Measurements from ENCODE around the gene ZNF878.
"Not testable (repeated sequence)": the region's sequence is repeated elsewhere in the genome, so short reads cannot be mapped to it uniquely, and the experiment has no call there.

Gene ZNF878

GRCh38 chr19:12092065-12092867, 39.5 kb upstream of the ZNF878 start:
- DNase-seq: peak; percentile 78
- Histone ChIP-seq H3K36me3 (peaks cover 4% of the 10 kb centered on the region; the same call in 1 of the 2 replicates), H3K4me3 (ENCODE audit: low read depth, low read length) (peak overlapping the region; percentile 67), H3K9me3 (no peaks in the 10 kb centered on the region; the same call in 1 of the 2 replicates), H3K4me1 (no peaks in the 10 kb centered on the region), H3K27me3 (no peaks in the 10 kb centered on the region)
- no peak for TF ChIP-seq CTCF (IDR thresholded peaks at IDR 0.05; ENCODE audit: low read depth, low read length)

GRCh38 chr19:12090807-12091206, 38.0 kb upstream of the ZNF878 start:
- Histone ChIP-seq H3K27me3 (no peaks in the 10 kb centered on the region), H3K9me3 (no peaks in the 10 kb centered on the region; the same call in 1 of the 2 replicates), H3K4me3 (ENCODE audit: low read depth, low read length) (no peak overlapping the region), H3K4me1 (no peaks in the 10 kb centered on the region), H3K36me3 (peaks cover 4% of the 10 kb centered on the region; the same call in 1 of the 2 replicates)
- peak; percentile 58 for DNase-seq
- peak; percentile 68 for TF ChIP-seq CTCF (IDR thresholded peaks at IDR 0.05; ENCODE audit: low read depth, low read length)

GRCh38 chr19:12085074-12085818, 32.5 kb upstream of the ZNF878 start:
- no peak for DNase-seq
- Histone ChIP-seq H3K4me1 (no peaks in the 10 kb centered on the region), H3K9me3 (no peaks in the 10 kb centered on the region; the same call in none of the 2 replicates), H3K27me3 (no peaks in the 10 kb centered on the region), H3K36me3 (no peaks in the 10 kb centered on the region), H3K4me3 (ENCODE audit: low read depth, low read length) (no peak overlapping the region)
- no peak for TF ChIP-seq CTCF (IDR thresholded peaks at IDR 0.05; ENCODE audit: low read depth, low read length)

GRCh38 chr19:12083336-12083735, 30.6 kb upstream of the ZNF878 start:
- H3K27me3 ChIP-seq; H3K4me3 ChIP-seq (ENCODE audit: low read depth, low read length); DNase-seq; H3K4me1 ChIP-seq; H3K9me3 ChIP-seq: not testable (repeated sequence)
- peaks cover 12% of the 10 kb centered on the region for H3K36me3 ChIP-seq

GRCh38 chr19:12077375-12077774, 24.6 kb upstream of the ZNF878 start:
- no peak for TF ChIP-seq CTCF (IDR thresholded peaks at IDR 0.05; ENCODE audit: low read depth, low read length)
- no peak for DNase-seq
- Histone ChIP-seq H3K9me3 (peaks cover 16% of the 10 kb centered on the region), H3K4me3 (ENCODE audit: low read depth, low read length) (no peak overlapping the region), H3K4me1 (no peaks in the 10 kb centered on the region), H3K36me3 (peaks cover 58% of the 10 kb centered on the region), H3K27me3 (no peaks in the 10 kb centered on the region)

GRCh38 chr19:12076331-12076730, 23.6 kb upstream of the ZNF878 start:
- not testable (repeated sequence) for H3K4me3 ChIP-seq (ENCODE audit: low read depth, low read length); DNase-seq; H3K4me1 ChIP-seq; H3K27me3 ChIP-seq
- Histone ChIP-seq H3K9me3 (peaks cover 16% of the 10 kb centered on the region), H3K36me3 (peaks cover 58% of the 10 kb centered on the region)
